Breast epithelium (tissue), 3 donors: ENCODE data around the gene LCT.

Experiments used
- CTCF ChIP-seq, 3 donors: fragments of 450-650 bp; IDR thresholded peaks; one replicate each; pipeline ENCODE4 v1.5.1; 2016 to 2017; ENCODE audit warnings: antibody characterized with exemption in 3 of 3, mild to moderate bottlenecking in 3 of 3, moderate library complexity in 3 of 3
- POLR2A ChIP-seq: fragments of 450-650 bp; IDR thresholded peaks from one replicate; pipeline ENCODE4 v1.6.1; 2016; ENCODE audit warnings: antibody characterized with exemption, mild to moderate bottlenecking, moderate library complexity
- POLR2AphosphoS5 ChIP-seq, 3 donors: sonication (generic); formaldehyde crosslinking; IDR thresholded peaks; one replicate each; pipeline ENCODE4 v1.6.1; 2017; ENCODE audit warnings: antibody characterized with exemption in 3 of 3

GRCh38 chr2:135762530-135762929 is 74.5 kb downstream of the LCT start:
- TF ChIP-seq CTCF (IDR thresholded peaks at IDR 0.05) (no peak), POLR2A (no peak), POLR2AphosphoS5 (IDR thresholded peaks at IDR 0.05) (no peak)
